ENCODE measurements around the gene LAMTOR4.

The LAMTOR4 gene

DNA sequence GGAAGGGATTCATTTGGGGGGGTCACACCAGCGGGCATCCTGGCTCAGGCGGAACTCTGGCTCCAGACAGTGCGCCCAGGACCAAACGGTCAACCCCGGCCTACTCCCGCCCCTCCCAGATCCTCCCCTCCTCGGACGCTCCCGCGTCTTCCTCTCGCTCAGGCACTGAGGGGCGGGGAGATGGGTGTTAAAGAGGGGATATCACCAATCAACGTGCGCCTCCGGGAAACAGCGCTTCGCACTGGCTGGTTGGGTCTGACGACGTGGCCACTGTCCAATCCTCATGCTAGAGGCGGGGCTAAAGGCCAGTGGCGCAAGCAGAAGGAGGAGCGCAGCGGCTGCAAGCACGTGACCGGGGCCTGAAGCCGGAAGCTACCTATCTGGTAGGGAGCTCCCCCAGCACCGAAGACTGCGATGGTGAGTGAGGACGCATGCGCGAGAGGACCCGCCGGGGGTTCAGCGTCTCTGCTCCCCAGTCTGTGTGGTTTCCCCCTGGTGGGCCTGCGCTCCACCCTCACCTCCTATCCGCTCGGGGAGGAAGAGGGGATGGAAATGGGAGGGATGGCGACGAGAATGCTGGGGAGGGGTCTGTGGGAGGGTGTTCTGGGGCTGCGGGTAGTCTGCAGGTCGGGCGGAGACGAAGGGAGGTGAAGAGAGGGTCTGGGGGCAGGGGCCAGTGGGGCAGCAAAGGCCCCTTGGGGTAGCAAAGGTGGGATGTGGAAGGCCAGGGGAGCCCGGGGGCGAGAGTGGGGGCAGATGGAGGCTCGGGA, at the start of gene LAMTOR4:
TSS of gene LAMTOR4 (plus strand) at position 360 of the 770 bp plus-strand sequence. CDS start at position 415, 55 bp downstream.
- TF ChIP-seq, protein P1, sequence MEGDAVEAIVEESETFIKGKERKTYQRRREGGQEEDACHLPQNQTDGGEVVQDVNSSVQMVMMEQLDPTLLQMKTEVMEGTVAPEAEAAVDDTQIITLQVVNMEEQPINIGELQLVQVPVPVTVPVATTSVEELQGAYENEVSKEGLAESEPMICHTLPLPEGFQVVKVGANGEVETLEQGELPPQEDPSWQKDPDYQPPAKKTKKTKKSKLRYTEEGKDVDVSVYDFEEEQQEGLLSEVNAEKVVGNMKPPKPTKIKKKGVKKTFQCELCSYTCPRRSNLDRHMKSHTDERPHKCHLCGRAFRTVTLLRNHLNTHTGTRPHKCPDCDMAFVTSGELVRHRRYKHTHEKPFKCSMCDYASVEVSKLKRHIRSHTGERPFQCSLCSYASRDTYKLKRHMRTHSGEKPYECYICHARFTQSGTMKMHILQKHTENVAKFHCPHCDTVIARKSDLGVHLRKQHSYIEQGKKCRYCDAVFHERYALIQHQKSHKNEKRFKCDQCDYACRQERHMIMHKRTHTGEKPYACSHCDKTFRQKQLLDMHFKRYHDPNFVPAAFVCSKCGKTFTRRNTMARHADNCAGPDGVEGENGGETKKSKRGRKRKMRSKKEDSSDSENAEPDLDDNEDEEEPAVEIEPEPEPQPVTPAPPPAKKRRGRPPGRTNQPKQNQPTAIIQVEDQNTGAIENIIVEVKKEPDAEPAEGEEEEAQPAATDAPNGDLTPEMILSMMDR (IDR thresholded peaks at IDR 0.05; ENCODE audit: control insufficient read depth, extremely low read depth, insufficient read depth): no peak
- DNase-seq (ENCODE audit: low read depth): peak; percentile 99
- H3K4me3 ChIP-seq (ENCODE audit: low read depth, low read length): peak within 1 kb of the TSS; percentile 99

DNA sequence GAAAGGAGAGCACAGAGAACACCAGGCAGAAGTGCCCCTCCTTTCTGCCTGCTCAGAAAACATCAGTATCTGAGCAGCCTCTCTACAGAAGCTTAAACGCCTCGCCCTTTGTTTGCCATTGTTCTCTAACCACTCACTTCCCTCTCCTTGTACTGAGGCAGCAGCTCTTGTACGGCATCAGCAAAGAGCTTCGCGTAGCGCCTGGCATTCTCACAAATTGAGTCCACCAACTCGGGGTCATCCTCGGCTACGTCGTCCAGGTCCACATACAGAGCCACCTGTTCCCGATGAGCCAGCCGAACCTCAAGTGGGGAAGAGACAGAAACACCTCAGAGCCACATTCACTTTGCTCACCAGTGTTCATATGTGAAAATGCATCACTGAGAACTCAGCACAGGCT, 49.3 kb upstream of the LAMTOR4 start:
- TF ChIP-seq, protein P1 (IDR thresholded peaks at IDR 0.05; ENCODE audit: control insufficient read depth, extremely low read depth, insufficient read depth): no peak
- peak overlapping the region; percentile 64 for H3K4me3 ChIP-seq (ENCODE audit: low read depth, low read length)
- no peak for DNase-seq (ENCODE audit: low read depth)

DNA sequence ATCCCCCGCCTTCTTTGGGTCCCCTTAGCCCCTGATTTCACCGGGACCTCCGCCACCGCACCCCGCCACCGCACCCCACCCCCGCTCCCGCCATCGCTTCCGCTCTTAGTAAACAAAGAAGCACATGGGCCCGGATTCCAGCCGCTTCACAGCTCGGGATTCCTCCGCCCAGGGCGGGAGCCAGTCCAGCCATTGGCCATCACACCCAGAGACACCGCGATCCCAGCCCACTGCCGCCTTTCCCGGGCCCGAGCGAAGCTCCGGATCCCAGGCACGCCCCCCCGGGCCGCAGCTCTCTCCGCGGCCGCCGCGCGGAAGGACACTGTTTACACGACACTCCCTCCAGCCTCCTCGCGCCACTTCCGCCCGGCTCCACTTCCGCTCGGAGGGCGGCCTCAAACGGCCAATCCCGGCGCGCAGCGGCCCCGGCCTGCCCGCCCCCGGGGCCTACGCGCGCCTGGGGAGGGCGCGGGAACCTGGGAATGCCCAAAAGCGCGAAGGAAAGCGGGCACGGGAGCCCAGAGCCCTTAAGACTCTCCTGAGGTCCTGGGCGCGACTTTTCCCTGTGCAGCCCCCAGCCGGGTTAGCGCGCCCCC, 48.2 kb upstream of the LAMTOR4 start:
- H3K4me3 ChIP-seq (ENCODE audit: low read depth, low read length): peak overlapping the region; percentile 64
- peak; percentile 97 for DNase-seq (ENCODE audit: low read depth)
- TF ChIP-seq, protein P1 (IDR thresholded peaks at IDR 0.05; ENCODE audit: control insufficient read depth, extremely low read depth, insufficient read depth): no peak

DNA sequence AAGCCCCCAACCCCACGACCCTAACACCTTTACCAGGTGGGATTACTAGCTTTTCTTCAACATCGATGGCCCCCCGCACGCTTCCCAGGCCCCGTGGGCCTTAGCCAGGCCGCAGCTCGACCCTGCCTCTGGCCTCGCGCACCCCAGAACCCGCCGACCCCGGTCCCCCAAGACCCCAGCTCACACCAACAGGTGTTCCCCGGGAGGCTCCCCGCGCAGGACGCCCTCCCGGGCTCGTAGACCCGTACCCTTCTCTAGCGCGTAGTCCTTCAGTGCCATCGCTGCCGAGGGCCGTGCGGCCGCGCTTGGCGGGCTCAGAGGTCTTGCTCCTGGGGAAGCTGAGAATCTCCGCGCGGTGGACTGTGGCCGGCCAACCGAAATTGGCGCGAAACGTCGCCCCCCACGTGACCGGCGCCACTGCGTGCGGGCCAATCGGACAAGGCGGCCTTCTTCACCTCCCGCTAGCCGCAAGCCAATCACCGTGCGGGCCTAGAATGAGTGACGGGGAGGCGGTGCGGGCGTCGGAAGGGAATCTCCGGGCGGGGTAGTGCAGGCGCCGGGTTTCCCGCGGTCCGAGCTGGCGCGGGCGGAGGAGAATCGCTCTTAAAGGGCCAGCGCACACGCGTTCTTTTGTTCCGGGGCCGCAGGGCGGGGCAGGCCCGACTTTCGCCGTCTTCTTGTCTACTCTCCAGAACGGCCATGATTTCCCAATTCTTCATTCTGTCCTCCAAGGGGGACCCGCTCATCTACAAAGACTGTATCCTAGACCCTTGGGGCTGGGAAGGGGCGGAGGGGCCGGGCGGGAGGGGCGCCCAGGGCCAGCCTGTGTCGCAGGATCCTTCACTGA, 47.5 kb upstream of the LAMTOR4 start, which contains the start of the genes AP4M1 and MCM7:
TSS of gene AP4M1 (plus strand) at position 628 of the 847 bp plus-strand sequence. CDS start at position 700, 72 bp downstream.
TSS of gene MCM7 (minus strand) at position 382 of the 847 bp plus-strand sequence. CDS start at position 279, 103 bp downstream.
- DNase-seq (ENCODE audit: low read depth): peak; percentile 96
- TF ChIP-seq, protein P1 (IDR thresholded peaks at IDR 0.05; ENCODE audit: control insufficient read depth, extremely low read depth, insufficient read depth): no peak
- H3K4me3 ChIP-seq (ENCODE audit: low read depth, low read length): peak within 1 kb of the TSS; percentile 64

DNA sequence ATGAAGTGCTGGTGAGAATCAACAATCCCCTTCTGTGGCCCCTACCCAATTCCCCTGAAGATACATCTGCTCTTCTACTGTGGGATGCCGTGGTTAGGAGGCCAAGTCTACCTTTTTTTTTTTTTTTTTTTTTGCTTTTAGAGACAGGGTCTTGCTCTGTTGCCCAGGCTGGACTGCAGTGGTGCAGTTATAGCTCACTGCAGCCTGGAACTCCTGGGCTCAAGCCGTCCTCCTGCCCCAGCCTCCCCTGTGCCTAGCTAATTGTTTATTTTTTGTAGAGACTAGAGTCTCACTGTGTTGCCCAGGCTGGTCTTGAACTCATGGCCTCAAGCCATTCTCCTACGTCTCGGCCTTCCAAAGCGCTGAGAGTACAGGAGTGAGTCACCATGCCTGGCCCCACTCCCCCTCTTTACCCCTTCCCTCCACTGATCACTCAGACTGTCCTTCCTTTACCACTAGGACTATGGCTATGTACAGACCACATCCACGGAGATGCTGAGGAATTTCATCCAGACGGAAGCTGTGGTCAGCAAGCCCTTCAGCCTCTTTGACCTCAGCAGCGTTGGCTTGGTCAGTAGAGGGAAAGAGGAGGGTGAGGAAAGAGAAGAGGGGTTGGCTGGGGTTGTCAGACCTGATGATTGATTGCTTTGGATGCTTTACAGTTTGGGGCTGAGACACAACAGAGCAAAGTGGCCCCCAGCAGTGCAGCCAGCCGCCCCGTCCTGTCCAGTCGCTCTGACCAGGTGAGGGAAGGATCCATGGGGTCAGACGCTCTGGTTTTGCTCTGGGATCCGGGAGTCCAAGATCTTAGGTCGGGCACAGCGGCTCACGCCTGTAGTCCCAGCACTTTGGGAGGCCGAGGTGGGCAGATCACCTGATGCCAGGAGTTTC, 45.5 kb upstream of the LAMTOR4 start:
- no peak for DNase-seq (ENCODE audit: low read depth)
- H3K4me3 ChIP-seq (ENCODE audit: low read depth, low read length): peak overlapping the region; percentile 64

More for the DNA sequence above, 45.5 kb upstream of the LAMTOR4 start:
- TF ChIP-seq, protein P1 (IDR thresholded peaks at IDR 0.05; ENCODE audit: control insufficient read depth, extremely low read depth, insufficient read depth): no peak
